ENCODE results near the gene AFAP1. TPM values are rescaled to one million over a fixed set of nuclear protein-coding genes. Genes with fewer than 3 reads are reported as not detected.

AFAP1 gene
- total RNA-seq, 2 experiments from 2014 or later: not detected

DNA sequence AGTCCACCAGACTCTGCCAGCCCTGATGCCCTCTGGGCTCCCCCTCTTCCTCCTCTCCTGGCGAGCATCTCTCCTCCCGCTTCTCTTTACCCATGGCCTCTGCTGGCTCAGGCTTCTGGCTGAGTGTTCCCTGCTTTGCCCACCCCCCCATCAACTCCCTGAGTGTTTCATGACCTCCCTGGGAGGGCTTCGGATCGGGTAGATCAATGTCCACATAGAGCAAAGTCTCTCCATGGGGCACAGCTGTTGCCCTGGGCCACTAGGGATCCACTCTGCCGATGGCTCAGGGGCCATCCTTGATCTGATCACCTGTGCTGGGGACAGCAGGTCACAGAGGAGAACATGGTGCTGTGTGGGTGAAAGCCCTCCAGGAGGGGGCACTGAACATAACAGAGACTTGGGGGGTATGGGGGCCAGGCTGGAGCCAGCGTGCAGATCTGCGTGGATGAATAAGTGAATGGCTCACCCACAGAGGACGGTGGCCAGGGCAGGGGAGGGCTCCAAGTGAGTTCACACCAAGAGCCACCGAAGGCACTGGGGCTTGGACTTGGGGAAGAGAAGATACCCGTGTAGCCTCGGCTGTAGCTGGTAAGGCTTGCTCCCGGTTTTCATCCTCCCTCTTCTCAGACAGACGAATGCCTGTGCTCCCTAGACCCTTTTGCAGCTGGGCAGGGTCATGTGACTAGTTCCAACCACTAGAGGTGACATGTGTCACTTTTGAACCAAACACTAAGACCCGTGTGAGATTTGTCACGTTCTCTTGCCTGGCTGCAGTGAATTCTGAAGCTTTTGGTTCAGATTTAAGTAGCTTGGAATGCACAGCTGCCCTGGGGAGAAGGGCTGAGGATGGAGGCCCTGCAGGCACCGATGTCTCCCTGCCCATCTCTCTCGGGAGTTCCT lies 23.2 kb upstream of the AFAP1 start:
- no TSS peak for BruUV-seq (replicated peaks)
- Histone ChIP-seq H2AFZ (ENCODE audit: low read length) (no peak overlapping the region), H3K36me3 (ENCODE audit: insufficient read depth, low read length) (no peaks in the 10 kb centered on the region), H3K4me2 (ENCODE audit: low read length) (no peak overlapping the region), H3K79me2 (ENCODE audit: insufficient read depth, low read depth, low read length) (no peaks in the 10 kb centered on the region), H3K4me1 (ENCODE audit: insufficient read depth, low read length, poor library complexity, severe bottlenecking) (peaks cover 7% of the 10 kb centered on the region), H3K9me2 (ENCODE audit: insufficient read depth, low read length) (no peaks in the 10 kb centered on the region), H3K4me3 (ENCODE audit: low read depth, low read length, poor library complexity, severe bottlenecking) (no peak overlapping the region), H3K9me3 (ENCODE audit: low read length) (no peaks in the 10 kb centered on the region), H3K27ac (ENCODE audit: low read depth, low read length, poor library complexity, severe bottlenecking) (no peak overlapping the region), H4K20me1 (ENCODE audit: insufficient read depth, low read length) (no peaks in the 10 kb centered on the region)
- ChIA-PET POLR2A (no interaction called here), CTCF (ENCODE audit: unreplicated experiment) (no interaction called here)
- intact Hi-C loops (cut with micrococcal nuclease; ENCODE audit: unreplicated experiment): no loop called here
- TF ChIP-seq CTCF (conservative IDR thresholded peaks at IDR 0.05; ENCODE audit: low read length) (no peak), EZH2phosphoT487 (IDR thresholded peaks at IDR 0.05; ENCODE audit: borderline replicate concordance, low read depth, low read length) (no peak)
- no peak for DNase-seq (ENCODE audit: low spot score)

DNA sequence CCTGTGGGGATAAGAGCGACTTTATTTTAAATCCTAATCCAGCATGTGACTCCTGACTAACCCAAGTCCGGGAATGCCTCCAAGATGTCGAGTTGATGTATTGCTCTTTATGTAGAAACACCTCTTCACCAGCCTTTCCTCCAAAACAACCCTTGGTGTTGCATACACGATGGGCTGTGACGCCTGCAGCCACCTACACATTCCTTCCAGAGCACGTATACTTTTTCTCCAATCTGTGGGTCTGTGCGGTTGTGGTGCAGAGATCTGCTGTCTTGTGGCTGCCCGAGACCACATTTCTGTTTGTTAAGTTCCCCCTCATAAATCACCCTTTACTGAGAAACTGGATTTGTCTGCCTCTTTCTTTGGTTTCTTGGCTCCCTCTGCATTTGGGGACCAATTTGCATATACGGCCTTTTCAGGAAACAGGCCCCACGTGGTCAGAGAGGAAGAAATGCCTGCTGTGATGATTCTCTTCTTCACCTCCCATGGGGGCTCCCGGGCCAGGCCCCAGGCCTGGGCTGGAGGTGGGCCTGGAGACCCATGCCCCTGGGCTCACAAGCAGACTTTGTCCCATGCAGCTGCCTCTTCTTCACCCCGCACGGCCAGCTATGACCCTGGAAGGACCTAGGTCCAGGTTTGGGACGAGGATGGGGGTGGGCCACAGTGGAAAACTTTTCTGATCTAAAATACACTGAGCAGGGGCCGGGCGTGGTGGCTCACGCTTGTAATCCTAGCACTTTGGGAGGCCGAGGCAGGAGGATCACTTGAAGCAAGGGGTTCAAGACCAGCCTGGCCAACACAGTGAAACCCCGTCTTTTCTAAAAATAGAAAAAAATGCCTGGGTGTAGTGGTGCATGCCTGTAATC lies 21.4 kb upstream of the AFAP1 start:
- H3K79me2 ChIP-seq (ENCODE audit: insufficient read depth, low read depth, low read length): no peaks in the 10 kb centered on the region
- TF ChIP-seq CTCF (conservative IDR thresholded peaks at IDR 0.05; ENCODE audit: low read length): no peak
- no peak for TF ChIP-seq EZH2phosphoT487 (IDR thresholded peaks at IDR 0.05; ENCODE audit: borderline replicate concordance, low read depth, low read length)
- no peak overlapping the region for H2AFZ ChIP-seq (ENCODE audit: low read length)
- H3K9me2 ChIP-seq (ENCODE audit: insufficient read depth, low read length): no peaks in the 10 kb centered on the region
- H4K20me1 ChIP-seq (ENCODE audit: insufficient read depth, low read length): no peaks in the 10 kb centered on the region
- CTCF ChIA-PET (ENCODE audit: unreplicated experiment): no interaction called here
- H3K4me2 ChIP-seq (ENCODE audit: low read length): 0 out of 2 replicates have a peak overlapping the region, but pooled peaks have one; percentile 9
- H3K36me3 ChIP-seq (ENCODE audit: insufficient read depth, low read length): no peaks in the 10 kb centered on the region
- no peak overlapping the region for H3K4me3 ChIP-seq (ENCODE audit: low read depth, low read length, poor library complexity, severe bottlenecking)
- POLR2A ChIA-PET: no interaction called here
- H3K27ac ChIP-seq (ENCODE audit: low read depth, low read length, poor library complexity, severe bottlenecking): no peak overlapping the region
- peaks cover 7% of the 10 kb centered on the region for H3K4me1 ChIP-seq (ENCODE audit: insufficient read depth, low read length, poor library complexity, severe bottlenecking)
- no TSS peak for BruUV-seq (replicated peaks)
- intact Hi-C loops (cut with micrococcal nuclease; ENCODE audit: unreplicated experiment): no loop called here
- H3K9me3 ChIP-seq (ENCODE audit: low read length): no peaks in the 10 kb centered on the region
- DNase-seq (ENCODE audit: low spot score): no peak
